Esophagus muscularis mucosa (tissue), 3 donors: ENCODE data around the gene KIRREL3.

Experiments used
- POLR2A ChIP-seq: fragments of 450-650 bp; IDR thresholded peaks from one replicate; pipeline ENCODE4 v1.6.1; 2017; ENCODE audit warnings: antibody characterized with exemption, moderate library complexity, mild to moderate bottlenecking, low read depth
- TF ChIP-seq, protein P1 (sequence below), 3 experiments: fragments of 200-600 bp in 2 of 3; fragments of 450-650 bp in 1 of 3; sonication (generic) in 2 of 3; IDR thresholded peaks; one replicate each; pipeline ENCODE4 v1.5.1; 2017 to 2019; ENCODE audit warnings: antibody characterized with exemption in 3 of 3, mild to moderate bottlenecking in 2 of 3, moderate library complexity in 1 of 3

- TF ChIP-seq, protein P1, sequence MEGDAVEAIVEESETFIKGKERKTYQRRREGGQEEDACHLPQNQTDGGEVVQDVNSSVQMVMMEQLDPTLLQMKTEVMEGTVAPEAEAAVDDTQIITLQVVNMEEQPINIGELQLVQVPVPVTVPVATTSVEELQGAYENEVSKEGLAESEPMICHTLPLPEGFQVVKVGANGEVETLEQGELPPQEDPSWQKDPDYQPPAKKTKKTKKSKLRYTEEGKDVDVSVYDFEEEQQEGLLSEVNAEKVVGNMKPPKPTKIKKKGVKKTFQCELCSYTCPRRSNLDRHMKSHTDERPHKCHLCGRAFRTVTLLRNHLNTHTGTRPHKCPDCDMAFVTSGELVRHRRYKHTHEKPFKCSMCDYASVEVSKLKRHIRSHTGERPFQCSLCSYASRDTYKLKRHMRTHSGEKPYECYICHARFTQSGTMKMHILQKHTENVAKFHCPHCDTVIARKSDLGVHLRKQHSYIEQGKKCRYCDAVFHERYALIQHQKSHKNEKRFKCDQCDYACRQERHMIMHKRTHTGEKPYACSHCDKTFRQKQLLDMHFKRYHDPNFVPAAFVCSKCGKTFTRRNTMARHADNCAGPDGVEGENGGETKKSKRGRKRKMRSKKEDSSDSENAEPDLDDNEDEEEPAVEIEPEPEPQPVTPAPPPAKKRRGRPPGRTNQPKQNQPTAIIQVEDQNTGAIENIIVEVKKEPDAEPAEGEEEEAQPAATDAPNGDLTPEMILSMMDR (IDR thresholded peaks at IDR 0.05), result no peak
- no peak for TF ChIP-seq POLR2A
Observed at GRCh38 chr11:127018683-127019279, 18.2 kb upstream of the KIRREL3 start.
